HepG2 (cell line): ENCODE data around the gene TBC1D22A.

Experiments
- HMGXB4 ChIP-seq, 2 experiments: sonication (generic) in 1 of 2; formaldehyde crosslinking in 1 of 2; IDR thresholded peaks; 2 replicates each; pipeline versions ENCODE4 v1.4.0 to v1.6.1; 2018 to 2020; ENCODE audit warnings: missing genetic modification reagents in 2 of 2, borderline replicate concordance in 1 of 2, low read depth in 1 of 2, mild to moderate bottlenecking in 1 of 2, missing biosample characterization in 1 of 2
- POLR2A ChIP-seq, 2 experiments: IDR thresholded peaks; 2 replicates each; pipeline ENCODE4 v1.6.1; 2011; ENCODE audit warnings: low read depth in 2 of 2, low read length in 2 of 2, mild to moderate bottlenecking in 1 of 2, moderate library complexity in 1 of 2; ENCODE audit not compliant: insufficient read depth in 1 of 2
- STAG1 ChIP-seq: sonication (generic); formaldehyde crosslinking; IDR thresholded peaks from 2 replicates; pipeline ENCODE4 v1.4.0; 2020; ENCODE audit warnings: missing genetic modification reagents
- ZFP41 ChIP-seq: sonication (generic); formaldehyde crosslinking; IDR thresholded peaks from 2 replicates; pipeline ENCODE4 v1.4.0; 2020; ENCODE audit warnings: mild to moderate bottlenecking, missing genetic modification reagents, borderline replicate concordance
- ZNF24 ChIP-seq: fragments of 450-650 bp; IDR thresholded peaks from 2 replicates; pipeline ENCODE4 v1.6.1; 2017; ENCODE audit warnings: antibody characterized with exemption, mild to moderate bottlenecking

GRCh38 chr22:47208630-47209029 lies 446.2 kb downstream of the TBC1D22A start:
- no peak for TF ChIP-seq POLR2A (IDR thresholded peaks at IDR 0.05; ENCODE audit: insufficient read depth in 1 of 2, low read depth in 2 of 2, low read length in 2 of 2)
- TF ChIP-seq ZFP41 (CRISPR knock-in tag), result no peak
- TF ChIP-seq HMGXB4 (CRISPR knock-in tag; IDR thresholded peaks at IDR 0.05; ENCODE audit: borderline replicate concordance in 1 of 2, low read depth in 1 of 2), result no peak
- TF ChIP-seq ZNF24, result no peak
- no peak for TF ChIP-seq STAG1 (CRISPR knock-in tag)
